Gastrocnemius medialis (tissue), 4 donors: Measurements from ENCODE around the gene VTCN1. TPM values are rescaled to one million over a fixed set of nuclear protein-coding genes. Genes with fewer than 3 reads are reported as not detected.
"Not testable (repeated sequence)": the region's sequence is repeated elsewhere in the genome, so short reads cannot be mapped to it uniquely, and the experiment has no call there.

Experiments
- ATAC-seq, 2 donors: fragments of 150-250 bp; one replicate each; pipeline ENCODE4 v1.9.1; 2016
- DNase-seq, 2 donors: peaks; one replicate each; pipeline ENCODE4 v3.0.0-alpha.2; 2019
- H3K27ac ChIP-seq, 4 donors: fragments of 200-600 bp; sonication (generic); 1 replicate in 1 of 4; 2 replicates in 3 of 4; pipeline ENCODE4 v1.5.1; 2016 to 2018; ENCODE audit warnings: mild to moderate bottlenecking in 2 of 4, moderate library complexity in 1 of 4
- H3K27me3 ChIP-seq, 3 donors: fragments of 200-600 bp; sonication (generic) in 2 of 3; 1 replicate in 1 of 3; 2 replicates in 2 of 3; pipeline versions ENCODE4 v1.5.1 to v1.6.0; 2016 to 2019; ENCODE audit warnings: mild to moderate bottlenecking in 1 of 3, moderate library complexity in 1 of 3
- H3K36me3 ChIP-seq, 2 donors: fragments of 200-600 bp; sonication (generic) in 1 of 2; one replicate each; pipeline ENCODE4 v1.5.1; 2017 to 2018
- H3K4me1 ChIP-seq, 2 donors: fragments of 200-600 bp; sonication (generic) in 1 of 2; one replicate each; pipeline ENCODE4 v1.5.1; 2016 to 2017; ENCODE audit warnings: mild to moderate bottlenecking in 2 of 2
- H3K4me3 ChIP-seq, 4 donors: fragments of 200-600 bp; sonication (generic) in 3 of 4; 1 replicate in 1 of 4; 2 replicates in 3 of 4; pipeline ENCODE4 v1.5.1; 2016 to 2019; ENCODE audit warnings: mild to moderate bottlenecking in 2 of 4
- H3K9me3 ChIP-seq, 3 donors: fragments of 200-600 bp; sonication (generic) in 2 of 3; 1 replicate in 1 of 3; 2 replicates in 2 of 3; pipeline ENCODE4 v1.5.1; 2016 to 2019
- POLR2A ChIP-seq, 2 donors: fragments of 450-650 bp; IDR thresholded peaks; one replicate each; pipeline ENCODE4 v1.6.1; 2017; ENCODE audit warnings: antibody characterized with exemption in 2 of 2, mild to moderate bottlenecking in 2 of 2, moderate library complexity in 2 of 2
- in situ Hi-C, 4 donors: fragments of 200-750 bp; cut with MboI; loops; one replicate each; pipeline versions ENCODE4 v1.15.0 to v1.8.0; 2017; ENCODE audit warnings: low sequenced_read_pairs in 4 of 4
- intact Hi-C: fragments of 100-400 bp; cut with DNase I; formaldehyde crosslinking; loops from one replicate; pipeline ENCODE4 v1.15.1; 2023; ENCODE audit warnings: low total_unique reads
- total RNA-seq, 4 donors: library from RNA; depleted of rRNA; stranded (reverse); fragments of >200 nt; gene quantifications; one replicate each; pipeline versions ENCODE4 v1.1.0 to v1.2.3, GENCODE V29; 2016
- TF ChIP-seq, protein P1 (sequence below), 5 experiments: fragments of 450-650 bp in 3 of 5; fragments of 200-600 bp in 2 of 5; sonication (generic) in 2 of 5; IDR thresholded peaks in 4 of 5; conservative IDR thresholded peaks in 1 of 5; 1 replicate in 4 of 5; 2 replicates in 1 of 5; pipeline ENCODE4 v1.5.1; 2016 to 2019; ENCODE audit warnings: antibody characterized with exemption in 5 of 5, mild to moderate bottlenecking in 3 of 5, moderate library complexity in 3 of 5

VTCN1 gene
- total RNA-seq, 4 donors from 2014 or later, result not detected

DNA sequence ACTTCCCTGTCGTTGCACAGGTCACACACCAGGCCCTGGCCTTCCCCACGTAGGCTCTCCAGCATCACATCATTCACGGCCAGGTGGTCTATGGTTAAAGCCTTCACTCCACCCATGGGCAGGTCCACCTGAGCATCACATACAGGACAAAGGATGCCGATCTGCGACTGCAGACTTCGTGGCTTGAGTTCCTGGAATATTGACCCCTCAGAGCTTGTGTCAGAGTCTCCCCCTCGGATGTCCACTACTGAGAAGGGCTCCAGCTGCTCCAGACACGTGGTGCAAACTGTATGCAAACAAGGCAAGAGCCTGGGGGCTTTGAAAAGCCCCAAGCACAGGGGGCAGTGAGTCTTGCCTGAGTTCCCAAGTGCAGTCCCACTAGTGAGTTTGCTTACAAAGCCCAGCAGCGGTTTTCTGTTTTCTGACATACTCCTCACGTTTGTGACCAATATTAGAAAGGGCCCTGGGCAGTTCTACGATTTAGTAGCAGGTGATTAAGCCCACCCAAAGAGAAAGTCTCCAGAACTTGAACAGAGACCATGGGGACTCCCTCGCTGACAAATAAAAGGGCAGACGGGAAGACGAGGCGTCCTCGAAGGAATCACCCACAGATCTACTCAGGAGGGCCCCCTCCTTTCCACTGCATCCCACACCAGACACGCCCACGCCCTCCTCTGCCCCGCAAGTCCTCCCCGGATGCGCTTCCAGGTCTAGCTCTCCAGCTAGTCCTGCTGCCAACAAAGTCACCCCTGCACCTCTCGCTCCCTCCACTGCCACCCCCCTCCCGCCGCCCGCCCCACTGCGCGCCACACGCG lies 89.7 kb downstream of the VTCN1 start:
- H3K27me3 ChIP-seq, result no peaks in the 10 kb centered on the region
- DNase-seq (peak; percentile 14 to 18), ATAC-seq (peak; percentile 11 to 32)
- intact Hi-C loops (loop anchor here (1.0 to 10.0 kb wide), 5 partner anchors 21 to 746 kb away; partner anchors contain the start of gene ATP1A1), in situ Hi-C loops (no loop called here)
- H3K4me3 ChIP-seq, result peak overlapping the region; percentile 60 to 85 (median 80)
- H3K27ac ChIP-seq, result peak overlapping the region; percentile 87 to 97 (median 92)
- no peaks in the 10 kb centered on the region for H3K9me3 ChIP-seq
- TF ChIP-seq, protein P1, sequence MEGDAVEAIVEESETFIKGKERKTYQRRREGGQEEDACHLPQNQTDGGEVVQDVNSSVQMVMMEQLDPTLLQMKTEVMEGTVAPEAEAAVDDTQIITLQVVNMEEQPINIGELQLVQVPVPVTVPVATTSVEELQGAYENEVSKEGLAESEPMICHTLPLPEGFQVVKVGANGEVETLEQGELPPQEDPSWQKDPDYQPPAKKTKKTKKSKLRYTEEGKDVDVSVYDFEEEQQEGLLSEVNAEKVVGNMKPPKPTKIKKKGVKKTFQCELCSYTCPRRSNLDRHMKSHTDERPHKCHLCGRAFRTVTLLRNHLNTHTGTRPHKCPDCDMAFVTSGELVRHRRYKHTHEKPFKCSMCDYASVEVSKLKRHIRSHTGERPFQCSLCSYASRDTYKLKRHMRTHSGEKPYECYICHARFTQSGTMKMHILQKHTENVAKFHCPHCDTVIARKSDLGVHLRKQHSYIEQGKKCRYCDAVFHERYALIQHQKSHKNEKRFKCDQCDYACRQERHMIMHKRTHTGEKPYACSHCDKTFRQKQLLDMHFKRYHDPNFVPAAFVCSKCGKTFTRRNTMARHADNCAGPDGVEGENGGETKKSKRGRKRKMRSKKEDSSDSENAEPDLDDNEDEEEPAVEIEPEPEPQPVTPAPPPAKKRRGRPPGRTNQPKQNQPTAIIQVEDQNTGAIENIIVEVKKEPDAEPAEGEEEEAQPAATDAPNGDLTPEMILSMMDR (IDR thresholded peaks at IDR 0.05 in 4 of 5, conservative IDR thresholded peaks at IDR 0.05 in 1 of 5), result no peak
- TF ChIP-seq POLR2A (IDR thresholded peaks at IDR 0.05), result no peak
- H3K4me1 ChIP-seq, result peaks cover 58 to 70% of the 10 kb centered on the region in 2 donors
- peaks cover 0 to under 1% of the 10 kb centered on the region in 2 donors for H3K36me3 ChIP-seq

- not testable (repeated sequence) for H3K4me3 ChIP-seq
- peaks cover 54 to 73% of the 10 kb centered on the region in 2 donors for H3K4me1 ChIP-seq
Measured at GRCh38 chr1:117119144-117119543, 91.6 kb downstream of the VTCN1 start.

GRCh38 chr1:117118137-117118536 lies 92.6 kb downstream of the VTCN1 start:
- H3K27me3 ChIP-seq, result no peaks in the 10 kb centered on the region
- intact Hi-C loops, result no loop called here
- peak overlapping the region in 1 of 4 donors; percentile 20 for H3K4me3 ChIP-seq
- H3K27ac ChIP-seq, result peak overlapping the region; percentile 87 to 97 (median 92)
- no peaks in the 10 kb centered on the region for H3K9me3 ChIP-seq
- ATAC-seq, result no peak
- H3K36me3 ChIP-seq, result peaks cover 0 to 27% of the 10 kb centered on the region in 2 donors
- in situ Hi-C loops, result no loop called here
- peaks cover 51 to 66% of the 10 kb centered on the region in 2 donors for H3K4me1 ChIP-seq
- TF ChIP-seq, protein P1 (IDR thresholded peaks at IDR 0.05 in 4 of 5, conservative IDR thresholded peaks at IDR 0.05 in 1 of 5), result no peak
- no peak for TF ChIP-seq POLR2A (IDR thresholded peaks at IDR 0.05)
- DNase-seq, result no peak

More at GRCh38 chr1:117119144-117119543, 91.6 kb downstream of the VTCN1 start:
- DNase-seq, ATAC-seq, intact Hi-C loops, H3K9me3 ChIP-seq, H3K27me3 ChIP-seq, in situ Hi-C loops: not testable (repeated sequence)
- Histone ChIP-seq H3K27ac (peak overlapping the region; percentile 87 to 97 (median 92)), H3K36me3 (peaks cover 0 to 17% of the 10 kb centered on the region in 2 donors)

GRCh38 chr1:117117697-117118096 lies 93.0 kb downstream of the VTCN1 start:
- no peak for TF ChIP-seq POLR2A (IDR thresholded peaks at IDR 0.05)
- TF ChIP-seq, protein P1 (IDR thresholded peaks at IDR 0.05 in 4 of 5, conservative IDR thresholded peaks at IDR 0.05 in 1 of 5), result no peak

DNA sequence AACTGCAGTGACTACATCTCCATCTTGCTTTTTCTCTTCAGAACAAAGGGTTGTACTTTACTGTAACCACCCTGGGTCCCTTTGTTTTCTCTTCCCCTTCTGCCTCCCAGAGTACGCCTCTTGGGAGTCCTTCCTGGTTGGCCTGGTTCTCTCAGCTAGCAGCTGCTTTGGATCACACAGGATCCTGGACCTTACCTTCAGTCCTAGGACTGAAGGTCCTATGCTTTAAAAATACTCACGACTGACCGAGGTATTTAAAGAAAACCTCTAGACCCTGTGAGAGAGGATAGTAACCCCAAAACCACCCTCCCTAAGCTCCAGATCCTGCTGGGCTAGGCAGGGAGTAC lies 94.0 kb downstream of the VTCN1 start:
- H3K4me1 ChIP-seq, result peaks cover 43 to 57% of the 10 kb centered on the region in 2 donors
- TF ChIP-seq POLR2A (IDR thresholded peaks at IDR 0.05), result no peak
- TF ChIP-seq, protein P1 (IDR thresholded peaks at IDR 0.05 in 4 of 5, conservative IDR thresholded peaks at IDR 0.05 in 1 of 5), result no peak
- H3K9me3 ChIP-seq, result no peaks in the 10 kb centered on the region
- in situ Hi-C loops (no loop called here), intact Hi-C loops (no loop called here)
- H3K36me3 ChIP-seq, result peaks cover 0 to 39% of the 10 kb centered on the region in 2 donors
- DNase-seq (no peak), ATAC-seq (no peak)
- peak overlapping the region; percentile 87 to 97 (median 92) for H3K27ac ChIP-seq
- H3K27me3 ChIP-seq, result no peaks in the 10 kb centered on the region
- no peak overlapping the region for H3K4me3 ChIP-seq

More at GRCh38 chr1:117117697-117118096, 93.0 kb downstream of the VTCN1 start:
- in situ Hi-C loops, result no loop called here
- peaks cover 0 to 32% of the 10 kb centered on the region in 2 donors for H3K36me3 ChIP-seq
- H3K9me3 ChIP-seq, result no peaks in the 10 kb centered on the region
- H3K27me3 ChIP-seq, result no peaks in the 10 kb centered on the region
- H3K4me3 ChIP-seq, result peak overlapping the region in 3 of 4 donors; percentile 1 to 20 (median 20)
- H3K27ac ChIP-seq, result peak overlapping the region; percentile 87 to 97 (median 92)
- intact Hi-C loops, result no loop called here
- DNase-seq (no peak), ATAC-seq (no peak)
- peaks cover 47 to 61% of the 10 kb centered on the region in 2 donors for H3K4me1 ChIP-seq
